NCI-H524 treated with DMSO at 0.1 percent for 48 hours (cell line): ENCODE results near the gene HIBCH.
"Not testable (repeated sequence)": the region's sequence is repeated elsewhere in the genome, so short reads cannot be mapped to it uniquely, and the experiment has no call there.

ENCODE experiments used
- DNase-seq: peaks from one replicate; lab custom pipeline; 2025; lab: John Stamatoyannopoulos, UW

Gene HIBCH

DNA sequence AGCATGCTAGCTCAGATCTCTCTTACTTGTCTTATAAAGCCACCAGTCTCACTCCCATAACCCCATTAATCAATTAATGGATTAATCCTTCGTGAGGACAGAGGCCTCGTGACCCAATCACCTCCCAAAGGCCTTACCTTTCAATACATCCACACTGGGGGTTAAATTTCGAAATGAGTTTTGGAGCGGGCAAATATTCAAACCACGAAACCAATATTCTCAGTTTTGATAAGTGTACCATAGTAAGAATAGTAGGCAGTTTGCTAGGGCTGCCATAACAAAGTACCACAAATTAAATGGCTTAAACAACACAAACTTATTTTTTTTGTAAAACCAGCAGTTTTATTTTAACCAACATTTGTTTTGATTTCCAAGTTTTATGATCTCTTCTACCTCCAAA lies 15.2 kb downstream of the HIBCH start:
- no peak for DNase-seq

GRCh38 chr2:190303647-190304046 lies 16.0 kb downstream of the HIBCH start:
- DNase-seq: no peak

DNA sequence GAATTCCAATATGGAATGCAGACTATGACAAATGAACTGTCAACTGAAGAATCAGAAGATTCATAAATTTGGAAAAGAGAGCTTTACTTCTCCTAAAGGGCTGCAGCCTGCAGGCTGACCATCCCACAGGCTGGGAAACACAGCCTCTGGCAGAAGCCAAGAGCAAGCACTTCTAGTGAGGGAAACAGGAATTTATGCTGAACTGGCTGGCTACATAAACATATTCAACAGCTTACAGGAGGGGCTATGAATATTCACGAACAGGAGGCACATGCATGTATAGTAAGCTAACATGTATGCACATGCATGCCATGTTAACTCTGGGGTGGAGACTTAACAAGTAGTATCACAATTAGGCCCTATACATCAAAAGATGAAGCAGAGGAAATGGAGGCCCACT lies 17.6 kb downstream of the HIBCH start:
- DNase-seq: no peak

GRCh38 chr2:190301032-190301431 lies 18.6 kb downstream of the HIBCH start:
- DNase-seq: no peak

GRCh38 chr2:190297880-190298279 lies 21.7 kb downstream of the HIBCH start:
- not testable (repeated sequence) for DNase-seq

- DNase-seq: no peak
Observed at GRCh38 chr2:190283783-190284182, 35.8 kb downstream of the HIBCH start.

DNA sequence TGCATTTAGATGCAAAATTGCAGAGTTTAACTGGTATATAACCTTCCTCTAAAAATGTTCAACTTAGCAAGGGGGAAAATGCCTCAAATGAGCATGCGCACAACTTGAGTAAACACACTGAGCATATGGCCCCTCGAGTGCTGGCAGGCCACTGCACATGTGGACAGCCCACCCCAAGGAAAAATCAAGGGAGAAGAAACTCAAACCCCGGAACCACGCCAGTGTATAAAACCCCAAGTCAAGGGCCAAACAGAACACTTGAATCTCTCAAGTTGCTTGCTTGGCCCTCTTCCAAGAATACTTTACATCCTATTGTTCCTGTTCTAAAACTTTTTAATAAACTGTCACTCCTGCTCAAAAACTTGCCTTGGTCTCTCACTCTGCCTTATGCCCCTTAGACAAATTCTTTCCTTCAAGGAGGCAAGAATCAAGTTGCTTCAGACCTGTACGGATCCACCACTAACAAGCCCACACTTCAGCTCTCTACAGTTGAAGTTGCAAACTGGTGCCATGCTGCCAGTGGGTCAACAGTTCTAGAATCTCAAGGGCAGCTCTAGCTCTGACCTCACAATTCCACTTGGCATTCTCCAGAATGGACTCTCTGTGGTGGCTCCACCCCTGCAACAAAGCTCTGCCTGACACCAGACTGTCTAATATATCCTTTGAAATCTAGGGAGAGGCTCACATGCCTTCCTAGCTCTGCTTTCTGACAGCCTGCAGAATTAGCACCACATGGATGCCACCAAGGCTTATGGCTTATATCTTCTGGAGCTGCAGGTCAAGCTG lies 38.9 kb downstream of the HIBCH start:
- DNase-seq: no peak

GRCh38 chr2:190279256-190280134 lies 40.1 kb downstream of the HIBCH start:
- not testable (repeated sequence) for DNase-seq

DNA sequence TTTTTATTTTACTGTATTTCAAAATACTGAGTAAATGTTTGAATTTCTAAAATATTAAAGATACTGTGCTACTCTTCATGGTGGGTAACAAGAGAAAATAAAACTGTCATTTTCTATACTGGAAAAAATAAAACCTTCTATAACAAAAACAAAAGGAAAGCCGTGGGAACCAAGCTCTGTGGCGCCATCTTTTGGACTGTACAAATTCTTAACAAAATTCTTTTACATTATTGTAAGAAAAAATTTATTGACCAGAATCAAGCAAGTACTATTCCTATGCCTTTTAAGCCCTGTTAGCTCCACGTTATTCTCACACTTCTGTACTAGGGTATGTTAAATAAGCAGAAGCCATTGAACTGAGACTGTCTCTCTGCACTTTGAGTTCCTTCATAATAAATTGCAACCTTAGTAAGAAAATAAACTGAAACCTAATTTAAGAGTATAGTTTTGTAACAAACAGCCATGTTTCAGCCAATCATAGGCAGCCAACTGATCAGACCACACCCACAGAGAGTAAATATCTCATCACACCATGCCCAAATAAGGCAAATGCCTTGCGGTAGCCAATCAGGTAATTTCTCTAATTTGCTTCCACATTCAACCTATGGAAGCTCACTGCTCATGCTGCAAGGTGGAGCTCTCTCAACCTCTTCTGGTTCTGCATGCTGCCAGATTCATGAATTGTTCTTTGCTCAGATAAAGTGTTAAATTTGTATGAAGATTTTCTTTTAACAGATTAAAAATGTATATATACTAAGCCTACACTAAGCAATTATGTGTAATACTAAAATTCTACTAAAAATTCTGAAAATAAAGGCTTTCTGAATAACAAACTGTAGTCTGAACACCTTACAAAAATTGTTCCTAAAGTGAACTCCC lies 42.2 kb downstream of the HIBCH start:
- DNase-seq: no peak

GRCh38 chr2:190272457-190272842 lies 47.2 kb downstream of the HIBCH start:
- DNase-seq: no peak

DNA sequence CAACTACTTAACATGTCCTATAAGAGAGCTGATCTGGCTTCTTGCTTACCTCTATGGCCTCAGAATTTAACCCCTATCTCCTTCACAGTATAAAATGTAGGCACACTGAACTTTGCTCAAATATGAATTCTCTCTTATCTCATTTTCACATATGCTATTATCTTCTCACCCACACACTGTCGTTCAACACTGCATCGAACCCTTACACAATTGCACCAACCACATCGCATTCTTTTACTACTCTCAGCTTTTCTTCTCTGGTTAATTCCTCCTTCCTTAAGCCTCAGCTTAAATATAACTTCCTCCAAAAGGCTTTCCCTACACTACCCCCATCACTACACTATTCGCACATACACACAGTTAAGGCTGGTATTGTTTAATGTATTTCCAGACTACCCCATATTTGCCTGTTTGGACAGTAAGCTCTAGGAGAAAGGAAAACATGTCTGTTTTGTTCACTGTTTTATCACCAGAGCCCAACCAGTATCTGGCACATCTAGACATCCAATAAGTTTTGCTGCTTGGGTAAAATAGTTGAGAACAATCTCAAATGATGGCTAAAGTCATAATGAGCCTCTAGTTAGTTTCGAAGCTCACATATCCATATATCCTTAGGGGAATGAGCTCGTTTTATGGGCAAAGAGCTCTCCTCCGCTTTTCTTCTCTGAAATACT lies 47.7 kb downstream of the HIBCH start:
- no peak for DNase-seq

DNA sequence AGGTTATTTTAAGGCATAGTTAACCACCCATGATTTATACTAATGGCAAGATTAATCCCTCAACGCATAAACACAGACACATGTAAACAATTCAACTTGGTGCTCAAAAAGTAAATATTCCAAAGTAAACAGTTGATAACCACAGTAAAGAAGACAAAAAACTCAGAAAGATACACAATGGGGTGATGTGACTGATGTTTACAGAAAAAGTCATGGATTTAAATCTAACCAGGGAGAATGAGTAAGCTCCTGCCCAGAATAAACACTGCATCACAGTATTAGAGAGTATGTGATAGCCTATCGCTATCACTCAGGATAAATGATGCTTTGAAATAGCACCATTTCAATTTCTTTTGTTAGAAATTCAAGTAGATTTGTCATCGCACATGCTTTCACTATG lies 49.3 kb downstream of the HIBCH start:
- no peak for DNase-seq

DNA sequence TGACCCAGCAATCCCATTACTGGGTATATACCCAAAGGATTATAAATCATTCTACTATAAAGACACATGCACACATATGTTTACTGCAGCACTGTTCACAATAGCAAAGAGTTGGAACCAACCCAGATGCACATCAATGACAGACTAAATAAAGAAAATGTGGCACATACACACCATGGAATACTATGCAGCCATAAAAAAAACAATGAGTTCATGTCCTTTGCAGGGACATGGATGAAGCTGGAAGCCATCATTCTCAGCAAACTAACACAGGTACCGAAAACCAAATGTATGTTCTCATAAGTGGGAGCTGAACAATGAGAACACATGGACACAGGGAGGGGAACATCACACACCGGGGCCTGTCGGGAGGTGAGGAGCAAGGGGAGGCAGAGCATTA lies 49.9 kb downstream of the HIBCH start:
- not testable (repeated sequence) for DNase-seq

- no peak for DNase-seq
Observed at GRCh38 chr2:190267302-190267701, 52.3 kb downstream of the HIBCH start.

GRCh38 chr2:190266314-190266713 lies 53.3 kb downstream of the HIBCH start:
- DNase-seq: no peak

DNA sequence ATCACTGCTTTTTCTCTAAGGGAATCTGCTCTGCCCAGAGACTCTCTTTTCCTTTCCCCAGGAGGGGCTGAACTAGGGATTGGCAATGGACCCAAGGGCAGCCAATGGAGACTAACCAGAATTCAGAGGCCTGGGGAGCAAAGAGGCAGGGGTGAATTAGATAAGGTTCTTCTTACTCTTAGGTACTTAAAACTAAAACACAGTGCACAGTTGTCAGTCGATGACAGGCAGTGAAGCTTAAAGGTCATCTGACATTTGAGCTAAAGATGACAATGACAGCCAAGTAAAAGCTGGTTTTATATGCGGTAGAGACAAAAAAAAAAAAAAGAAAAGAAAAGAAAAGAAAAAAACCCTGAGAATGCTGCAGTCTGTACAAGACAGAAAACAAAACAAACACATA lies 57.8 kb downstream of the HIBCH start:
- DNase-seq: no peak

DNA sequence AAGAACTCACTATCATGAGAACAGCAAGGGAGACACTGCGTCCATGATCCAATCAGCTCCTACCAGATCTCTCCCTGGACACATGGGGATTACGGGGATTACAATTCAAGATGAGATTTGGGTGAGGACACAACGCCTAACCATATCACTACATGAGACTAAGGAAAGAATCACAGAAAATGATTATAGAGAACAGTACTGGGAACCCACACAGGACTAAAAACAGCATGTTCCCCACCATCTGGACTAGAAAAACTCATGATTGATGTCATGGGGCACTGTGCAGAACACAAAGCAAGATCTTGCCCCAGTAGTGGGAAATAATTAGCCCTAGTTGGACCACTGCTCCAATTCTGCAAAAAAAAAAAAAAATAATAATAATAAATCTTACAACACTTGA lies 63.5 kb downstream of the HIBCH start:
- DNase-seq: no peak

GRCh38 chr2:190255676-190256075 lies 64.0 kb downstream of the HIBCH start:
- no peak for DNase-seq

DNA sequence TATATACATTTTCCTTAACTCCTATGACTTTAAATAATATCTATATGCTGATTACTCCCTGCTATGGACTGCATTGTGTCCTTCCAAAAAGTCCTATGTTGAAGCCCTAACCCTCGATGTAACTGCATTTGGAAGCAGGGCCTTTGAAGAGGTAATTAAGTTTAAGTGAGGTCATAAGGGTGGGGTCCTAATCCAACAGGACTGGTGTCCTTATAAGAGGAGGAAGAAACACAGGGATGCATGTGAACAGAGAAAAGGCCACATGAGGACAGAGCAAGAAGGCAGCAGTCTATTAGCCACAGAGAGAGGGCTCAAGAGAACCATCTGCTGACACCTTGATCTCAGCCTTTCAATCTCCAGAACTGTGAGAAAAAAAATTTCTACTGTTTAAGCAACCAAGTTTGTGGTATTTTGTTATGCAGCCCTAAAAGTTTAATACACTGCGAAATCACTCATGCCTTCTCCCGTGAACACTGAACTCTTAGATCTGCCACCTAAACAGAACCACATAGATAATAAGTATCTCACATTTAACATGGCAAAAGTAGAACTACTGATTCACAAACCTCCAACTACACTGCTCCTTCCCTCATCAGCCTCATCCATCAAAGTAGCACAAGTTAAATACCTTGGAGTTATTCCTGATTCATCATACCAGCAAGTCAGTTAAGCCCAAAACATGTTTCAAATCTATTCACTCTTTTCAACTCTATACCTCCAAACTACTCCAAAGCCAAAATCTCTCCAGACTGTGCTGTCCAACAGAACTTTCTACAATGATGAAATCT lies 65.4 kb downstream of the HIBCH start:
- DNase-seq: no peak

DNA sequence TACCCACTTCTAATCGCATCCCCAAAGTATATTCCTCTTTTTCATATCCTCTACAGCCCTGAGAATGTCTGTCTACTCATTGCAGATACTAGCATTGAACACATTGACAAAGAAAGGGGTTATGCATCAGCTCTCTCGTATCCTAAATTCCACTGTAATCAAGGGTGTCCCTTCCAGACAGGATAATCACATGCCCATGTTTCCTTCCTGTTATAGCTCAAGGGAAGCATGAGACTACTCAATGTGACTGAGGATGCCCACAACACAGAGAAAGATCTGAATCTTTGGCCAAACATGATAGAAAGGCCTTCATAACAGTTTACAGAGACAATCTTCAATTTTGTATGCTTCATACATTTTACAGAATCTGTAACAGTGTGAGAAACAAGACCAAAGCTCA lies 69.2 kb downstream of the HIBCH start:
- DNase-seq: no peak

DNA sequence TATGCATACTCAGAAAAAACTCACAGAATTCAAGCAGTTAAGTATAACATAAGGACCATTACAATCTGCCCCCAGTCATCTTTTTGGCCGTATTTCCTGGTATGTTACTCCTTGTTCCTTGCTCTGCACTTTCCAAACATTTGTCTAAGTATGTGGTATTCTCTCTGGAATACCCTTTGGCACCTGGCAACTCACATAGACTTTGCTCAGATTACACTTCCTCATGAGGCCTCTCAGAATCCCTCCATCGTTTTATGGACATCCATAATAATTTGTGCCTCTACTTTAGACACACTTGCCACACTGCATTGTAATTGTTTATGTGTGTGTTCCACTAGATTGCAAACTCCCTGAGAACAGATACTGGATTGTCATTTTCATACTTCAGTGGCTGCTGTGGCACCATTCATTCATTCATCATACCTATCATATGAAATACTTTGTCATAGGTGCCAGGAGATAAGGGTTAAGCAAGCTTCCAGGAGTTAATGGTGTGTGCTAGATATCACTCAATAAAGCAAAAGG lies 84.0 kb downstream of the HIBCH start:
- no peak for DNase-seq
